ENCODE data around the gene RALBP1.

Gene RALBP1

DNA sequence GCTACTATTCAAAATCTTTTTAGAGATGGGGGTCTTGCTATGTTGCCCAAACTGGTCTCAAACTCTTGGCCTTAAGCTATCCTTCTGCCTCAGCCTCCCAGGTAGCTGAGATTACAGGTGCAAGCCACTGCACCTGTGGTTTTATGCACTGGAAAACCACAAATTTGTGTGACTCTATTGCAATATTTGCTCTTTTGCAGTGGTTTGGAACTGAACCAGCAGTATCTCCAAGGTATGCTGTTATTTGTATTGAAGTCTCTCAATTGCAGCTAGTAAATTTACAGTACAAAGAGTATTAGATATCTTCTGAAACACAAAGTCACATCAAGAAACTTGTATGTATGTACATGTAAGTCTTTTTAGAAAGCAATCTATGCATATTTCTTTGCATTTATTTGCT lies 92.9 kb downstream of the RALBP1 start:
- Histone ChIP-seq H3K36me3 (ENCODE audit: insufficient read depth, low read length) (peaks cover 61% of the 10 kb centered on the region; the same call in 1 of the 2 replicates), H3K9ac (ENCODE audit: low read depth, low read length, poor library complexity, severe bottlenecking) (no peak overlapping the region), H3K9me2 (replicated peaks; ENCODE audit: low read depth, low read length) (no peaks in the 10 kb centered on the region), H3K27me3 (ENCODE audit: insufficient read depth, low read length, poor library complexity, severe bottlenecking) (no peaks in the 10 kb centered on the region), H2AFZ (ENCODE audit: low read length) (no peak overlapping the region), H3K4me2 (ENCODE audit: low read depth, low read length, poor library complexity, severe bottlenecking) (no peak overlapping the region), H4K20me1 (ENCODE audit: insufficient read depth, low read length, poor library complexity, severe bottlenecking) (no peaks in the 10 kb centered on the region), H3K4me3 (ENCODE audit: low read length, poor library complexity, severe bottlenecking) (no peak overlapping the region), H3F3A (ENCODE audit: low read depth) (no peaks in the 10 kb centered on the region), H3K9me3 (ENCODE audit: insufficient read depth, low read depth, low read length) (no peaks in the 10 kb centered on the region), H3K79me2 (ENCODE audit: insufficient read depth, low read length) (no peaks in the 10 kb centered on the region), H3K4me1 (ENCODE audit: insufficient read depth, low read length, poor library complexity, severe bottlenecking) (no peaks in the 10 kb centered on the region)
- TF ChIP-seq EZH2phosphoT487 (IDR thresholded peaks at IDR 0.05; ENCODE audit: borderline replicate concordance), result no peak
- TF ChIP-seq, protein P1, sequence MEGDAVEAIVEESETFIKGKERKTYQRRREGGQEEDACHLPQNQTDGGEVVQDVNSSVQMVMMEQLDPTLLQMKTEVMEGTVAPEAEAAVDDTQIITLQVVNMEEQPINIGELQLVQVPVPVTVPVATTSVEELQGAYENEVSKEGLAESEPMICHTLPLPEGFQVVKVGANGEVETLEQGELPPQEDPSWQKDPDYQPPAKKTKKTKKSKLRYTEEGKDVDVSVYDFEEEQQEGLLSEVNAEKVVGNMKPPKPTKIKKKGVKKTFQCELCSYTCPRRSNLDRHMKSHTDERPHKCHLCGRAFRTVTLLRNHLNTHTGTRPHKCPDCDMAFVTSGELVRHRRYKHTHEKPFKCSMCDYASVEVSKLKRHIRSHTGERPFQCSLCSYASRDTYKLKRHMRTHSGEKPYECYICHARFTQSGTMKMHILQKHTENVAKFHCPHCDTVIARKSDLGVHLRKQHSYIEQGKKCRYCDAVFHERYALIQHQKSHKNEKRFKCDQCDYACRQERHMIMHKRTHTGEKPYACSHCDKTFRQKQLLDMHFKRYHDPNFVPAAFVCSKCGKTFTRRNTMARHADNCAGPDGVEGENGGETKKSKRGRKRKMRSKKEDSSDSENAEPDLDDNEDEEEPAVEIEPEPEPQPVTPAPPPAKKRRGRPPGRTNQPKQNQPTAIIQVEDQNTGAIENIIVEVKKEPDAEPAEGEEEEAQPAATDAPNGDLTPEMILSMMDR (conservative IDR thresholded peaks at IDR 0.05; ENCODE audit: low read length), result no peak

DNA sequence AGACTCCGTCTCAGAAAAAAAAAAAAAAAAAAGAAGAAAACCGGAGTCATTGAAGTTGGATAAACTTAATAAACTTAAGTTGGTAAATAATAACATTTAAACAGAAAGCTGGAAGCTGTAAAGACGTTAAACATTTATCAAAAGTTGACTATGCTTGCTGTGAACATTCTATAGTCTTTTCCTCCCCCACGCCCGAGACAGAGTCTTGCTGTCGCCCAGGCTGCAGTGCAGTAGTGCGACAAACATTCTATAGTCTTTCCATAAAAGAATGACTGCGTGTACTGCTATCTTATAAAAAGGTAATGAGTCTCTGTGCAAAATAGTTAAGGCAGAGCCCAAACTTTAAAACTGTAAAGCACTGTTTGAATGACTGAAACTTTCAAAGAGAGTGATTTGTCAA lies 93.9 kb downstream of the RALBP1 start:
- TF ChIP-seq, protein P1 (conservative IDR thresholded peaks at IDR 0.05; ENCODE audit: low read length), result no peak
- no peak for TF ChIP-seq EZH2phosphoT487 (IDR thresholded peaks at IDR 0.05; ENCODE audit: borderline replicate concordance)
- Histone ChIP-seq H3K79me2 (ENCODE audit: insufficient read depth, low read length) (no peaks in the 10 kb centered on the region), H3K36me3 (ENCODE audit: insufficient read depth, low read length) (peaks cover 67% of the 10 kb centered on the region; the same call in 1 of the 2 replicates), H3K4me3 (ENCODE audit: low read length, poor library complexity, severe bottlenecking) (no peak overlapping the region), H3K9me3 (ENCODE audit: insufficient read depth, low read depth, low read length) (no peaks in the 10 kb centered on the region), H3K27me3 (ENCODE audit: insufficient read depth, low read length, poor library complexity, severe bottlenecking) (no peaks in the 10 kb centered on the region), H3K4me1 (ENCODE audit: insufficient read depth, low read length, poor library complexity, severe bottlenecking) (no peaks in the 10 kb centered on the region), H2AFZ (ENCODE audit: low read length) (no peak overlapping the region), H3K9me2 (replicated peaks; ENCODE audit: low read depth, low read length) (no peaks in the 10 kb centered on the region), H3F3A (ENCODE audit: low read depth) (no peaks in the 10 kb centered on the region), H3K9ac (ENCODE audit: low read depth, low read length, poor library complexity, severe bottlenecking) (no peak overlapping the region), H3K4me2 (ENCODE audit: low read depth, low read length, poor library complexity, severe bottlenecking) (no peak overlapping the region), H4K20me1 (ENCODE audit: insufficient read depth, low read length, poor library complexity, severe bottlenecking) (no peaks in the 10 kb centered on the region)

DNA sequence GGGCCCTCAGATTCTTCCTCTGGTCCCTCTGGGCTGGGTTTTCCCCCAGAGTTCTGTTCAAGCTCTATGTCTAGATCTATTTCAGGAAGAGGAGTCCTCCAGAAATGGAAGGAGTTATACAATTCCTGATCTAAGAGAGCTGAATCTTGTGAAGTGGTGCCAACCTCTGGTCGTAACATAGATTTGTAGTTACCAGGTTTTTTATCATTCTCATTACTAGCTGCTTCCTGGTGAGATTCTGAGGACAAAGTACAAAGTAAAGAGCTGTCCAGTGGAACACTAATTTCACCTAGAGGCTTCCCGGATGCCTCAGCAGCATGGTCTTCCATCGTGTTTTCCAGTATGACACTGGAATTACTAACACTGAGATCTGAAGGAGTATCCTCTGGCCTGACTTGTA lies 94.9 kb downstream of the RALBP1 start:
- TF ChIP-seq, protein P1 (conservative IDR thresholded peaks at IDR 0.05; ENCODE audit: low read length), result no peak
- TF ChIP-seq EZH2phosphoT487 (IDR thresholded peaks at IDR 0.05; ENCODE audit: borderline replicate concordance), result no peak
- H3K27me3 ChIP-seq (ENCODE audit: insufficient read depth, low read length, poor library complexity, severe bottlenecking), result no peaks in the 10 kb centered on the region
- H3K36me3 ChIP-seq (ENCODE audit: insufficient read depth, low read length), result peaks cover 78% of the 10 kb centered on the region; the same call in 1 of the 2 replicates
- H3K4me1 ChIP-seq (ENCODE audit: insufficient read depth, low read length, poor library complexity, severe bottlenecking), result no peaks in the 10 kb centered on the region
- no peaks in the 10 kb centered on the region for H4K20me1 ChIP-seq (ENCODE audit: insufficient read depth, low read length, poor library complexity, severe bottlenecking)
- H3F3A ChIP-seq (ENCODE audit: low read depth), result no peaks in the 10 kb centered on the region
- no peaks in the 10 kb centered on the region for H3K9me3 ChIP-seq (ENCODE audit: insufficient read depth, low read depth, low read length)
- no peak overlapping the region for H3K4me3 ChIP-seq (ENCODE audit: low read length, poor library complexity, severe bottlenecking)
- H3K4me2 ChIP-seq (ENCODE audit: low read depth, low read length, poor library complexity, severe bottlenecking), result no peak overlapping the region
- no peaks in the 10 kb centered on the region for H3K9me2 ChIP-seq (replicated peaks; ENCODE audit: low read depth, low read length)
- H2AFZ ChIP-seq (ENCODE audit: low read length), result no peak overlapping the region
- H3K79me2 ChIP-seq (ENCODE audit: insufficient read depth, low read length), result no peaks in the 10 kb centered on the region
- H3K9ac ChIP-seq (ENCODE audit: low read depth, low read length, poor library complexity, severe bottlenecking), result no peak overlapping the region

Data from Loucy (cell line).